NT2/D1 (cell line): ENCODE measurements around the gene LARP1.
"Not testable (repeated sequence)": the region's sequence is repeated elsewhere in the genome, so short reads cannot be mapped to it uniquely, and the experiment has no call there.

Source experiments
- DNase-seq: peaks from one replicate; pipeline ENCODE4 v3.0.0-alpha.2; 2011; ENCODE audit warnings: low read depth, low spot score
- H3K27me3 ChIP-seq: 2 replicates; pipeline ENCODE4 v1.6.0; 2011; ENCODE audit warnings: mild to moderate bottlenecking; ENCODE audit not compliant: insufficient read length, insufficient read depth
- H3K36me3 ChIP-seq: 2 replicates; pipeline ENCODE4 v1.6.1; 2011; ENCODE audit warnings: mild to moderate bottlenecking, low read length, mixed read lengths; ENCODE audit not compliant: insufficient read depth, insufficient read length
- H3K4me1 ChIP-seq: 2 replicates; pipeline ENCODE4 v1.5.1; 2011; ENCODE audit not compliant: insufficient read depth, insufficient read length
- H3K4me3 ChIP-seq: 2 replicates; pipeline ENCODE4 v1.5.1; 2011; ENCODE audit warnings: low read depth; ENCODE audit not compliant: insufficient read length
- H3K9ac ChIP-seq: 2 replicates; pipeline ENCODE4 v1.6.0; 2011; ENCODE audit warnings: low read depth; ENCODE audit not compliant: insufficient read length
- H3K9me3 ChIP-seq: 2 replicates; pipeline ENCODE4 v1.5.1; 2011; ENCODE audit warnings: mild to moderate bottlenecking, low read length; ENCODE audit not compliant: insufficient read depth
- SUZ12 ChIP-seq: IDR thresholded peaks from 2 replicates; pipeline ENCODE4 v1.6.1; 2011; ENCODE audit not compliant: insufficient read length, insufficient read depth; ENCODE audit errors: extremely low read depth
- YY1 ChIP-seq: IDR thresholded peaks from 2 replicates; pipeline ENCODE4 v1.6.1; 2011; ENCODE audit not compliant: insufficient read length, insufficient read depth
- ZNF274 ChIP-seq: IDR thresholded peaks from 2 replicates; pipeline ENCODE4 v1.6.1; 2011; ENCODE audit warnings: mild to moderate bottlenecking, low read depth, low read length

Gene LARP1

GRCh38 chr5:154723740-154724505, 31.3 kb upstream of the LARP1 start:
- Histone ChIP-seq H3K9ac (no peak overlapping the region), H3K4me1 (peaks cover 2% of the 10 kb centered on the region), H3K27me3 (no peaks in the 10 kb centered on the region), H3K9me3 (no peaks in the 10 kb centered on the region), H3K4me3 (no peak overlapping the region), H3K36me3 (no peaks in the 10 kb centered on the region)
- TF ChIP-seq SUZ12: no peak
- TF ChIP-seq ZNF274: no peak
- TF ChIP-seq YY1: no peak
- no peak for DNase-seq

DNA sequence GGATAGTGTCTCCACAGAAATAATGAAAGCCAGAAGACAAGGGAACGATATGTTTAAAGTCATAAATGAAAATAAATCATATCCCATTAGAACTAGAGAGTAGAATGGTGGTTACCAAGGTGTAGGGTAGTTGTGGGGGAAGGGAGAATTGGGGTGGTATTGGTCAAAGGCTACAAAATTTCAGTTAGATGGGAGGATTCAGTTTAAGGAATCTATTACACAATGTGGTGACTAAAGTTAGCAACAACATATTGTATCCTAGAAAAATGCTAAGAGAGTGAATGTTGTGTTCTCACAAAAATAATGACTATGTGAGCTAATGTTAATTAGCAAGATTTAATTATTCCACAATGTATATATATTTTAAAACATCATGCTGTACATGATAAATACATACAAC, 27.8 kb upstream of the LARP1 start:
- H3K9ac ChIP-seq: no peak overlapping the region
- no peak for DNase-seq
- H3K4me1 ChIP-seq: peaks cover 2% of the 10 kb centered on the region
- H3K27me3 ChIP-seq: no peaks in the 10 kb centered on the region
- TF ChIP-seq SUZ12: no peak
- H3K9me3 ChIP-seq: no peaks in the 10 kb centered on the region
- H3K4me3 ChIP-seq: no peak overlapping the region
- no peaks in the 10 kb centered on the region for H3K36me3 ChIP-seq

GRCh38 chr5:154728939-154729588, 26.1 kb upstream of the LARP1 start:
- Histone ChIP-seq H3K27me3 (no peaks in the 10 kb centered on the region), H3K36me3 (no peaks in the 10 kb centered on the region), H3K4me1 (no peaks in the 10 kb centered on the region), H3K9me3 (no peaks in the 10 kb centered on the region), H3K4me3 (no peak overlapping the region), H3K9ac (no peak overlapping the region)
- no peak for TF ChIP-seq YY1
- TF ChIP-seq ZNF274: no peak
- no peak for TF ChIP-seq SUZ12
- no peak for DNase-seq

DNA sequence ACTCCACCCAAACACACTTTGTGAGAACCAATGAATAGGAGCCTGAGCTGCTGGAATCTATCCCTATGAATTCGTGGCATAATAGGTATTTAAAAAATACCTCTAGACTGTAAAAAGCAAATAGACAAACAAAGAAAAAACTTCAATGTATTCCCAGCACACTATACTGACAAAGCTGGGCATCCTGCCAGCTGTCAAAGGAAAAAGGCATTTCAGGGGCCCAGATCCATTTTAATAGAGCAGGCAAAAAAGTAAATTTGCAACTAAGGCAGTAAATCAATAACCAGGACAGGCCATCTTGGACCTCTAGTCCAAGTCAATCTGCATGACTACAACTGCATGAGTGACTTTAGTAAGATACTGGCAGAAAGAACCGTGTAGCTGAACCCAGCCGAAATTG, 25.6 kb upstream of the LARP1 start:
- Histone ChIP-seq H3K9me3 (no peaks in the 10 kb centered on the region), H3K9ac (no peak overlapping the region), H3K27me3 (no peaks in the 10 kb centered on the region), H3K36me3 (no peaks in the 10 kb centered on the region), H3K4me3 (no peak overlapping the region), H3K4me1 (no peaks in the 10 kb centered on the region)
- TF ChIP-seq YY1 (no peak), SUZ12 (no peak), ZNF274 (no peak)
- no peak for DNase-seq

DNA sequence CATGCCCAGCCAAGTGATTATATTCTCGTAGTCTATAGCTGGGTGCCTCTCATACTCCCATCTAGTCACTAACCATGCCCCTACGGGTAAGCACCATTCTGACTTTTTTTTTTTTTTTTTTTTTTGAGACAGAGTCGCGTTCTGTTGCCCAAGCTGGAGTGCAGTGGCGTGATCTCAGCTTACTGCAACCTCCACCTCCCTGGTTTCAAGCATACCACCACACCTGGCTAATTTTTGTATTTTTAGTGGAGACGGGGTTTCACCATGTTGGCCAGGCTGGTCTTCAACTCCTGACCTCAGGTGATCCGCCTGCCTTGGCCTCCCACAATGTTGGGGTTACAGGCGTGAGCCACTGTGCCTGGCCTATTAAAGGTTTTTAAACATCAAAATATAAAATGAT, 24.4 kb upstream of the LARP1 start:
- DNase-seq, H3K9ac ChIP-seq, H3K4me1 ChIP-seq, H3K4me3 ChIP-seq, H3K27me3 ChIP-seq, H3K9me3 ChIP-seq, H3K36me3 ChIP-seq: not testable (repeated sequence)

DNA sequence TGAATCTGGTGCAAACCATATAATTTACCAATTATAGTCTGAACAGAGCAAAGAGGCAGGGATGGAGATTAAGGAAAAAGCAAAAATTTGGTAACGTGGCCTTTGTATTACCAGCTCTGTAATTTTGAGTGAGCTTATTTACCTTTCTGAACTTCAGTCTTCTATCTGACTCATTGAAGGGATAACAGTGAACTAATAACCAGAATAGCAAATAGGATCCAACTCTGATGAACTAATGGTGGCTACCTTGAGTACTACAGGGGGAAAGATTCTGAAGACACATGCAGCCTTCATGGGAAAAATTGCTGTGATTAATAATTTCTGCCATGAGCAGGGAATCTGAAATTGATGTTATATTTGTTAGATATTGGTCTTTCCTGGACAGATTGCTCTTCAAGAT, 23.0 kb upstream of the LARP1 start:
- Histone ChIP-seq H3K9ac (no peak overlapping the region), H3K36me3 (no peaks in the 10 kb centered on the region), H3K4me1 (no peaks in the 10 kb centered on the region), H3K9me3 (no peaks in the 10 kb centered on the region), H3K27me3 (no peaks in the 10 kb centered on the region), H3K4me3 (no peak overlapping the region)
- no peak for DNase-seq
- no peak for TF ChIP-seq ZNF274
- no peak for TF ChIP-seq YY1

GRCh38 chr5:154734370-154735248, 20.6 kb upstream of the LARP1 start:
- DNase-seq: no peak
- no peak overlapping the region for H3K9ac ChIP-seq
- H3K36me3 ChIP-seq: no peaks in the 10 kb centered on the region
- no peaks in the 10 kb centered on the region for H3K9me3 ChIP-seq
- H3K4me1 ChIP-seq: no peaks in the 10 kb centered on the region
- H3K27me3 ChIP-seq: no peaks in the 10 kb centered on the region
- no peak overlapping the region for H3K4me3 ChIP-seq
- TF ChIP-seq SUZ12 (no peak), YY1 (no peak), ZNF274 (no peak)

- H3K27me3 ChIP-seq, DNase-seq, H3K4me1 ChIP-seq: not testable (repeated sequence)
Observed at GRCh38 chr5:154735362-154735761, 19.8 kb upstream of the LARP1 start.

DNA sequence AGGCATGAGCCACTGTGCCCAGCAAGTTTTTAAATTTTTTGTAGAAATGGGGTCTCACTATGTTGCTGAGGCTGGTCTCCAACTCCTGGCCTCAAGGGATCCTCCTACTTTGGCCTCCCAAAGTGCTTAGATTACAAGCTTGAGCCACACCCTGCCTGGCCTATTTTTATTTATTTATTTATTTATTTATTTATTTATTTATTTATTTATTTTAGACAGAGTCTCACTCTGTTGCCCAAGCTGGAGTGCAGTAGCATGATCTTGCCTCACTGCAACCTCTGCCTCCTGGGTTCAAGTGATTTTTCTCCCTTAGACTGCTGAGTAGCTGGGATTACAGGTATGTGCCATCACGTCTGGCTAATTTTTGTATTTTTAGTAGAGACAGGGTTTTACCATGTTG, 18.8 kb upstream of the LARP1 start:
- not testable (repeated sequence) for H3K4me1 ChIP-seq, DNase-seq, H3K36me3 ChIP-seq, H3K9ac ChIP-seq, H3K27me3 ChIP-seq, H3K4me3 ChIP-seq, H3K9me3 ChIP-seq

More at GRCh38 chr5:154735362-154735761, 19.8 kb upstream of the LARP1 start:
- H3K36me3 ChIP-seq, H3K4me3 ChIP-seq, H3K9me3 ChIP-seq, H3K9ac ChIP-seq: not testable (repeated sequence)
